HG02852 (cell line): Measurements from ENCODE around the gene CYB561.

Source experiments
- ATAC-seq: cut with Tn5 transposase; IDR thresholded peaks from one replicate; pipeline ENCODE4 v1.9.1; 2021; ENCODE audit warnings: mild to moderate bottlenecking, moderate library complexity; ENCODE audit not compliant: unreplicated experiment

Gene CYB561

GRCh38 chr17:63435681-63436522 lies 10.2 kb downstream of the CYB561 start:
- ATAC-seq, result no peak

DNA sequence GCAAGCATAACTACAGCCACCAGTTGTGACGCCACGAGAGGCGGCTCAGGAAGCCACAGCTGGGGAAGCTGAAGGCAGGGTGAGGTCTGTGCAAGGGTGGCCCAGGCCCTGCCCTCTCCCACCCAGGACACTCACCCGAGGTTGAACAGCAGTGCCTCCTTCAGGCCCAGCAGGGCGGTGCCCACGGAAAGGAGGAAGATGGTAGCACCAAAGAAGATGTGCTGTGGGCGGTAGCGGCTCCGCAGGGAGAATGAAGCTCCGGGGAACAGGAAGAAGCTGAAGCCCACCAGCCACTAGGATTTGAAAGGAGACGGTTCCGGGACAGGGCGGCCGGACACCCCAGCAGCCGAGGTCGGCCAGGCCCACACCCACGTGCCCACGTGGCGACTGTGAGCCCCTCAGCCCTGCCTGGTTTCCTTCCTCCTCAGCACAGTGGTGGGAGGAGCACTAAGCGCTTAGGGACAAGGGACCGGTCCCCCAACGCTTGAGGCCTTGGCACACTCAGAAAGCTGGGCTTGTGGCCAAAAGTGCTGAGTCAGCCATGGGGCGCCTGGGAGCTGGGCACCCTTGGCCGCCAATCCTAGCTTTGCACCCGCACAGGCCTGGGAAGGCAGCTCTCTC lies 11.0 kb downstream of the CYB561 start:
- ATAC-seq, result no peak

DNA sequence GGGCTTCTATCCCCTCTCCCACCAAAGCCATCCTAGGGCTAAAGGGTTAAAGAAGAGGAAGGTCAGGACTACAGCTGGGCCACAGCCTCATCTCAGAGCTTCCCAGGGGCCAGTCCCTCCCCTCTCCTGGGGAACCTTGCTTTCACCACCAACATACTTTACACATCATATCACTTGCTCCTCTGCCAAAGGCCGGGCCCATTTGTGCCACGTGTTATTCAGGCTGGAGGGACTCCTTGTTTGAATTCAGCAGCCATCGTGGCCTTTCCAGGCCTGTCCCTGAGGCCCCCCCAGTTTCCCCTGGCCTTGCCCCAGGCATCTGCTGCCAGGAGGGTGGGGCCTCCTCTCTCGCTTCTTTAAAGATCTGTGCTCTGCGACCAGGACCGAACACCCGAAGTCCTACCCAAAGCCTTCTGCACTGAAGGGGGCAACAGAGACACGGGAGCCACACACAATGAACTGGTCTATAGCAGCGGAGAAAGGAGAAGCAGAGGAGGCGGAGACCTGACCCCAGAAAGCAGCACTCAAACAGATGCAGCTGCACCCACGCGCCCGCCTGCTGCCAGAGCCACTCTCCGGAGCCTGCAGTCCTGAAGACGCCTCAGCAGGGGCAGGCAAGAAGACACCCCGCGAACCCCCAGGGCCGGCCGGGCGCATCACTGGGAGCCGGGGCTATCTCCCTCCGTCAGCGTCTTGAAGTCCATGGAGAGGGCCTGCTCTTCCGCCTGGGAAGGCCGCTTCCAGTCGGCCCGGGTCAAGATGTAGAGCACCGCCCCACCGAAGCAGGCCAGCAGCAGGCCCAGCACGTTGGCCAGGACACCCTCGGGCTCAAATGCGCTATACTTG lies 12.1 kb downstream of the CYB561 start:
- no peak for ATAC-seq

- no peak for ATAC-seq
Observed at GRCh38 chr17:63431939-63432804, 13.9 kb downstream of the CYB561 start.

DNA sequence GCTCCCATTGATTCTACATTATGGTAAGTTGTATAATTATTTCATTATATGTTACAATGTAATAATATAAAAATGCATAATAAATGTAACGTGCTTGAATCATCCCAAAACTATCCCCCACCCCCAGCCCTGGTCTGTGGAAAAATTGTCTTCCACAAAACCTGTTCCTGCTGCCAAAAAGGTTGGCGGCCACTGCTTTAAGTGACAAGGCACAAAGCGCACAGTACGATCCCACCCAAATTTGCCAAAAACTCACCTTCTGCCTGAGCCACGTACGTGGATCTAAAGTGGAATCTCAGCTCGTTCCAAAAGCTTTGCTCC lies 14.5 kb downstream of the CYB561 start:
- ATAC-seq, result no peak

- no peak for ATAC-seq
Observed at GRCh38 chr17:63430223-63430622, 15.9 kb downstream of the CYB561 start.

DNA sequence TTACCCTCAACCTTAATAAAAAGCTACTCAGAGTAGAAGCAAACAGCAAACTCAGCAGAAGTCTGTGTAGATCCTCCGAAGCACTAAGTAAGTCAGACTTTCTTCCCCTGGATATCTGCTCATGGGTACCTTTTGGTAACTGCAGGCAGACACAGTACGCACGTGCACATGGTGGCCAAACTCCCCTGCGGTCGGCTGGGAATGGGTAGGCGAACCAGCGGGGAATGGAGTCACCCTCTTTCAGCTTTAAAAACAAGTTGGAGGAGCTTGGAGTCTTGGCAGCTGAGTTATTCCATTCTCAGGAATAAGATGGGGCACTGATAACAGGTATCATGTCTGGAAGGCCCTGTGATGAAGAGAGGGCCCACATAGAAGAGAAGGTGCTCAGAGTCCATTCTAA lies 16.3 kb downstream of the CYB561 start:
- ATAC-seq, result no peak

DNA sequence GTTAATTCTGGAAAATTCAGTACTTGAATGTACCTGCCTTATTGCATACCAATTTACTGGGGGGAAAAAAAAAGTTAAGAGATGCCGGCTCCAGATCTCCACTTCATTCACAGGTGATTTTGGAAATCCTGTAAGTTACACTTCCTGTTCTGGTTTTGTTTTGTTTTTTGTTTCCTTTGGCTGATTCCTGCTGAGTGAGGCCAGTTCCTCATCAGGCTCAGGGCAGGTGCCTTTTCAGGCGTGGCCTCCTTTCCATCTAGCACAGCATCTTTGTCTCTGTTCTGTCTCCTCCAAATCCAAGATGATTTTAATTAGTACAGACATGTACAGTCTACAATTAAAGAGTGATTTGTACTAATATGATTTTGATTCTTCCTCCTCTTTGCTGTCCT lies 19.2 kb downstream of the CYB561 start:
- ATAC-seq, result no peak

GRCh38 chr17:63426041-63426916 lies 19.8 kb downstream of the CYB561 start:
- ATAC-seq, result no peak

- no peak for ATAC-seq
Observed at GRCh38 chr17:63425483-63425882, 20.6 kb downstream of the CYB561 start.

GRCh38 chr17:63423963-63424362 lies 22.1 kb downstream of the CYB561 start:
- ATAC-seq, result no peak

- ATAC-seq, result no peak
Observed at GRCh38 chr17:63423251-63423950, 22.7 kb downstream of the CYB561 start.

- ATAC-seq, result no peak
Observed at GRCh38 chr17:63421681-63422645, 24.1 kb downstream of the CYB561 start.

GRCh38 chr17:63420868-63421680 lies 25.0 kb downstream of the CYB561 start:
- no peak for ATAC-seq

DNA sequence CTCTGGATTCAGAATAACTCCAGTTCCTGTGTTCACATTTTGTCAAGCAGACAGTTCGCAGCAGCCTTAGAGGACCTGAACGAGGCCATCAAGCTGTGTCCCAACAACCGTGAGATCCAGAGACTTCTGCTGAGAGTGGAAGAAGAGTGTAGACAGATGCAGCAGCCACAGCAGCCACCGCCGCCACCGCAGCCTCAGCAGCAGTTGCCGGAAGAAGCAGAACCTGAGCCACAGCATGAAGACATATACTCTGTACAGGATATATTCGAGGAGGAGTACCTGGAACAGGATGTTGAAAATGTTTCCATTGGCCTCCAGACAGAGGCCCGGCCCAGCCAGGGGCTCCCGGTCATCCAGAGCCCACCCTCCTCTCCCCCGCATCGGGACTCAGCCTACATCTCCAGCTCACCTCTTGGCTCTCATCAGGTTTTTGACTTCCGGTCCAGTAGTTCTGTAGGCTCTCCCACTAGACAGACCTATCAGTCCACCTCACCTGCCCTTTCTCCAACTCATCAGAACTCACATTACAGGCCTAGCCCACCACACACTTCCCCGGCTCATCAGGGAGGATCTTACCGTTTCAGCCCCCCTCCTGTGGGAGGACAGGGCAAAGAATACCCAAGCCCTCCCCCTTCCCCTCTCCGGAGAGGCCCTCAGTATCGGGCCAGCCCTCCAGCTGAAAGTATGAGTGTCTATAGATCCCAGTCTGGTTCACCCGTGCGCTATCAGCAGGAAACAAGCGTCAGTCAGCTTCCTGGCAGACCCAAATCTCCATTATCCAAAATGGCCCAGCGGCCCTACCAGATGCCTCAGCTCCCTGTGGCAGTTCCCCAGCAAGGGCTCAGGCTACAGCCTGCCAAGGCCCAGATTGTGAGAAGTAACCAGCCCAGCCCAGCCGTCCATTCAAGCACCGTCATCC lies 25.9 kb downstream of the CYB561 start:
- ATAC-seq, result no peak

DNA sequence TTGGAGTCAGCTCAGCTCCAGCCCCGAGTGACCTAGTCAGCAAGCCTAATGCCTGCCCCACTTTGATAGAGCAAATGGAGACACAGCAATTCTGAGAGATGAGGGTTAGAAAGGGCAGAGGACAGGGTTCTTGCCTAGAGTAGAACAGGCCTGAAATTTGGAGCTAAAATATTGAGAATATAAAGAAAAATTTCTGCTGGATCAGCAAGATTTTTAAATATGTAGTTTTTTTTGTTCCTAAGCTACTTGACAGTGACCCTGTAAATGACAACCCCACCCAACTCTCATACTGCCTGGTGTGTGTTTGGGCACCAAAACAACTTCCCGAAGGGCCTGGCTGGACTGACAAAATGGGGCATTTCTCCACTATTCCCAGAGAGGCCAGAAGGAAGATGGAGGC lies 26.7 kb downstream of the CYB561 start:
- ATAC-seq, result no peak
